Measurements from ENCODE around the gene FADS1. TPM values are rescaled to one million over a fixed set of nuclear protein-coding genes. Genes with fewer than 3 reads are reported as not detected.

The FADS1 gene
- total and polyA plus RNA-seq, 2 of the 8 experiments (the other 6 are each of a cell fraction or from before 2014, with no cell fraction given), result 115 to 141 TPM

- TF ChIP-seq, protein P1, sequence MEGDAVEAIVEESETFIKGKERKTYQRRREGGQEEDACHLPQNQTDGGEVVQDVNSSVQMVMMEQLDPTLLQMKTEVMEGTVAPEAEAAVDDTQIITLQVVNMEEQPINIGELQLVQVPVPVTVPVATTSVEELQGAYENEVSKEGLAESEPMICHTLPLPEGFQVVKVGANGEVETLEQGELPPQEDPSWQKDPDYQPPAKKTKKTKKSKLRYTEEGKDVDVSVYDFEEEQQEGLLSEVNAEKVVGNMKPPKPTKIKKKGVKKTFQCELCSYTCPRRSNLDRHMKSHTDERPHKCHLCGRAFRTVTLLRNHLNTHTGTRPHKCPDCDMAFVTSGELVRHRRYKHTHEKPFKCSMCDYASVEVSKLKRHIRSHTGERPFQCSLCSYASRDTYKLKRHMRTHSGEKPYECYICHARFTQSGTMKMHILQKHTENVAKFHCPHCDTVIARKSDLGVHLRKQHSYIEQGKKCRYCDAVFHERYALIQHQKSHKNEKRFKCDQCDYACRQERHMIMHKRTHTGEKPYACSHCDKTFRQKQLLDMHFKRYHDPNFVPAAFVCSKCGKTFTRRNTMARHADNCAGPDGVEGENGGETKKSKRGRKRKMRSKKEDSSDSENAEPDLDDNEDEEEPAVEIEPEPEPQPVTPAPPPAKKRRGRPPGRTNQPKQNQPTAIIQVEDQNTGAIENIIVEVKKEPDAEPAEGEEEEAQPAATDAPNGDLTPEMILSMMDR (IDR thresholded peaks at IDR 0.05; ENCODE audit: control extremely low read depth in 1 of 3, insufficient read depth in 1 of 3, low read depth in 1 of 3, low read length in 3 of 3), result peak; percentile 75 to 91 (median 87)
- TF ChIP-seq JUN (IDR thresholded peaks at IDR 0.05; ENCODE audit: low read depth, low read length) (no peak), RFX5 (IDR thresholded peaks at IDR 0.05; ENCODE audit: borderline replicate concordance, low read depth, low read length) (no peak), RBBP5 (IDR thresholded peaks at IDR 0.05; ENCODE audit: borderline replicate concordance, low read depth, low read length) (no peak), CHD7 (IDR thresholded peaks at IDR 0.05; ENCODE audit: insufficient replicate concordance, low read length) (no peak)
These were observed 28.8 kb downstream of the FADS1 start (continued) for GRCh38 chr11:61787928-61788491.
